GM18507 (cell line): Measurements from ENCODE around the gene HMG20A.

Source experiments
- DNase-seq: peaks from one replicate; pipeline ENCODE4 v3.0.0; 2011; ENCODE audit warnings: low read depth; ENCODE audit not compliant: insufficient read length; ENCODE audit errors: extremely low spot score
- FAIRE-seq: peaks from 2 replicates; lab custom pipeline; 2011; peaks lifted over from hg19 to GRCh38; lab: Jason Lieb, UNC

Gene HMG20A

DNA sequence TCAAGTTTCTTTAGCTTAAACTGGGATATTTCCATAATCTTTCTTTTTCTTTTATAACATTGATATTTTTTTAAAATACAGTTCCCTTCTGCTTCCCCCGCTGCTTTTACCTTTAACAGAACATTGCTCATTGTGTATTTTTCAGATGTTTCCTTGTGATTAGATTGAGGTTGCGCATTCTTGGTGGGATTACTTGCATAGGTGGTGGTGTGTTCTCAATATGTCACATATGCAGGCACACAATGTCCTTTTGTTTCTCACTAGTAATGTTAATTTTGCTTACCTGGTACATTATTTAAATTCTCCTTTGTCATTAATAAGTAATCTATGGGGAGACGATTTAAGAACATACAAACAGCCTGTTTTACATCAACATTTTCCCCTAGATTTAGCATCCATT is 48.2 kb downstream of the HMG20A start:
- DNase-seq (no peak), FAIRE-seq (no peak)

GRCh38 chr15:77470235-77470634 is 49.5 kb downstream of the HMG20A start:
- FAIRE-seq (no peak), DNase-seq (no peak)

DNA sequence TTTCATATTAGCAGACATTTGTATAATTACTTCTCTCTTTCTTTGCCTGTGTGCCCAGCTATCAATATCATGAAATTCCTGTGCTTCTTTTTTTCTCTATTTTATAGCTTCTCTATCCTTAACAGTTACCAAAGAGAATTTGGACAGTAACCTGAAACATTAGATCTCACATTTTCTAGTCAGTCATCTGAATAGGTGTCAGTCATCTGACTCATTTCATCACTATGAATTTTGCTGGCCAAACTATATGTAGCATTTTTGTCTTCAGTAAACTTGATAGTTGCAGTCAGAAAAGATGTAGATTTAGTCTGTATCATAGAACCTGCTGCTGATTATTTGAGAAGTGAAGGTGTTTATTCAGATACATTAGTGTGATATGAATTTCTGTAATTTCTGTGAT is 52.6 kb downstream of the HMG20A start:
- no peak for FAIRE-seq

GRCh38 chr15:77474310-77474988 is 53.8 kb downstream of the HMG20A start:
- DNase-seq (no peak), FAIRE-seq (no peak)

More for the DNA sequence above, 52.6 kb downstream of the HMG20A start:
- DNase-seq: no peak

DNA sequence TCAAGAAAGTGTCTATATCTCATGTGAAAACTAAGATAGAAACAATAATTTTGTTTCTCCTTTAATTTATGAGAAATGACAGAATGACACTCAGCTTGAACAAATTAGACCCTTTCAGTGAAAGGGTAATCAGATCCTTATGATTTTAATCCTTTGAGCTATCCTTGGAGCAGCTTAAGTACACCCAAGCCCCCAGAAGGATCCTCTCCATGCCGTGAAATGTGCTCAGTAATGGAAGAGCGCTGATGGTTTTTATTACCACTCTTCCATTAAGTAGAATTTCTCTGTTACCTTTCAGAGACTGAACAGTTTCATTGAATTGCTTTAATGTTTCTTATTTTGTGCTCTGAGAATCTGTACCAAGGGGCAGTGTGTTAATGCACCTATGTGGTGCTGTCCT is 54.3 kb downstream of the HMG20A start:
- FAIRE-seq (no peak), DNase-seq (no peak)

GRCh38 chr15:77475898-77476297 is 55.2 kb downstream of the HMG20A start:
- FAIRE-seq: no peak
- DNase-seq: no peak

DNA sequence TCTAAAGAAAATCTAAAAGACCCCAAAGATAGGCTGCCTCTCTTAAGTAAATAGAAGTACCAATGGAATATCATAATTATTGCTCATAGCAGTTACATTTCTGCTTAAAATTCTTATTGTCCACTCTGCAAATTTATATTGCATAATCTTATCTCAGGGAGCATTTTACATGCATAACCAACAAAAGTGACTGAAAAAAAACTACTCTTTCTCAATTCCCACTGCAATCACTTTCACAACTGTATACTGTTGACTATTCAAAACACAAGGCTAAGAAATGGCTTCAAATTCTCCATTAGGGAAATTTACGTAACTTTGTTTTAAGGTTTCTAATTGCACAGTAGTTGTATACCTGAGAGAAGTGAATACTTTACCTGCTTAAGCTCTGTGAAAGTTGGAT is 56.3 kb downstream of the HMG20A start:
- FAIRE-seq (no peak), DNase-seq (no peak)

GRCh38 chr15:77478051-77478450 is 57.4 kb downstream of the HMG20A start:
- FAIRE-seq (no peak), DNase-seq (no peak)

- no peak for DNase-seq
- FAIRE-seq: no peak
Observed at GRCh38 chr15:77479015-77479414, 58.3 kb downstream of the HMG20A start.

DNA sequence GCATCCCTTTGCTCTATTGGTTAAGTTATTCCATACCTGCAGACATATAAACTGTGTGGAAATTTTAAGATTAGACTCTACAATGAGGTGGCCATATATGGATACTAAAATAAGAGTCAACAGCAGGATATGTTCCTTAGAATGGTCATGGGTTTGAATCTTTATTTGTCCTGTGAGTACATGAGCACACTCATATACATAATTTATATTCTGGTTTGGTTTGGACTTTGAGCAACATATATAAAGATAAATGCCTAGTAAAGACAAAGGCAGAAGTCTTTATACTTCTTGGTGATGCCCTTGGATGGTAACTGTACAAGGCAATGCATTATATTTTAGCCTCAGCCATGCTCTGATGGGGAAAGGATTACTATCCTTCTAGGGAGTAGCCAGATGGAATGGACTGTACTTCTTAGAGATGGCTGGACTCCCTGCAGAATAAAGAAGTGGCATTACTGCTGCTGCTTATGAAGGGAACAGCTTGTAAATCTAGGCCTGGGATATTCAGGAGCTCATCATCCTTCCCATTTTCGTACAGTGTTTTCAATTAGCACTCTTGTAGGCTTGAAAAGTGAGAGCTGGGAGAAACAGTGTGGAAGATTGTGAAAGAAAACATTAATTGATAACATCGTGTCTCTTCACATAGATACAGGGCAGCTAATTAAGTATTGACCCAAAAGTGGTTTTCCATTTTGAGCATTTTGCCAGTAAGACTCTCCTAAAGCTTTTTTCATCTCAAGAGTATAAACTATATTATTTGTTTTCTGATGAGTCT is 60.4 kb downstream of the HMG20A start:
- DNase-seq (no peak), FAIRE-seq (no peak)

- FAIRE-seq: no peak
Observed at GRCh38 chr15:77481670-77482069, 61.0 kb downstream of the HMG20A start.

DNA sequence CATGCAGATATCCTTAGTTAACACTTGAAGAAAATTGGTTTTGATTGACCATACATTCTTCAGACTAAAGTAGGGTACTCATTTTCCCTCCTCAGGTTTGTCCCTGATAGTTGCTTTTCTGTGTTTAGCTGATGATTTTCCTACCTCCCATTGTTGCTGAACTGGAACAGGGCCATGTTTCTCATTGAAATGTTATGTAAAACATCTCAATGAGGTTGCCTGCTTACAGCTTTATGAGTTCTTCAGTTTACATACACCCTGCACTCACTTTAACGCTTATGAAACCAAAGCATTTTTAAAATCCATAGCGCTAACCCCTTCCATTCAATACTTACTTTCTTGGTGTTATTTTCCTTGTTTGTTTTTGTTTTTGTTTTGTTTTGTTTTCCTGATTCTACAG is 61.9 kb downstream of the HMG20A start:
- FAIRE-seq: no peak

More at GRCh38 chr15:77481670-77482069, 61.0 kb downstream of the HMG20A start:
- DNase-seq: no peak

DNA sequence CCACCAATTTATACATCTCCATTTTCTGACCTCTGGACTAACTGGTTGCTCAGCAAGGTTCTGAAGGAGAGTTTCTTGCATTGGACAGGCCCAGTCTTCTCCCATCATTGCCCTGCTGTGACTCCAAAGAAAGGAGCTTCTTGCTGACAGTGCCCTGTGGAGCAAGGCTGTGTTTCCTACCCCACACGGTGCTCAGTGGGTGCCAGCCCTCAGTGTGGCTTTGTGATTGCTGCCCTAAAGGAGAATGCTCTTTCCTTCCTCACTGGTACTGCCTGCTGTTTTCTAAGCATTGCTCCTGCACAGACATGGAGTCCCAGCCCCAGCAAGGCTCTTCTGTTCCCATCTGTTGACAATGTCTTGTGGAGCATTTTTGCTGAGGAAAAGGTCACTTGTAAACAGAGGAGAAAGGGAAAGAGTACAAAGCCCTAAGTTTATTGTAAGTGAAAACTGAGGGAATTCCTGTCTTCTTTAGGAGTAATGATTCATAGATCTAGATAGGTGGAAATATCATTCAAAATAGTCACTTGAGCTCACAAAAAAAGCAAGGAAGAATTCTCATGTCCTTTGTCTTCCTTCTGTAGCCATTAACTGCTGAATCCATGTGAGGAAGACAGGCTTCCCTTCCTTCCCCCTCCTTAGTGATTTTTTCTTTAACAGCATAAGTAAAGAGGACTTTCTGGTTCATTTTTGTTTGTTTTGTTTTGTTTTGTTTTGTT is 62.9 kb downstream of the HMG20A start:
- DNase-seq (no peak), FAIRE-seq (no peak)

More for the DNA sequence above, 61.9 kb downstream of the HMG20A start:
- no peak for DNase-seq

DNA sequence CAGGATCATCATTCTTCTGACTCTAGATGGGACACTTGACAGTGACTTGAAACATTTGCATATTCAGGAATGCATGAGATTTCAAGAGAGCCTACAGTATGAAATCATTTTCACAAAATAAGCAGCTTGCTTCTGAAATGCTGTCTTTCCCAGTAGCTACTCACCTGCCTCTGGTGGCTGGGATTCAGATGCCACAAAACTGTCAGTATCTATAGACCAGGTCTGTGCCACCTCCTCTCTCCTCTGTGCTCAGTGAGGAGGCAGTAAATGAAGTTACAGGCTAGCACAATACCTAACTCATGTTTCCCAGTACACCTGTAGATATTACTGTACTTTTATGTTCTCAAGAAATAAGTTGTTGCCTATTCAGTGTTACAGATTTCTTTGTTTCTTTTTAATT is 64.3 kb downstream of the HMG20A start:
- no peak for FAIRE-seq
- no peak for DNase-seq

- FAIRE-seq: no peak
- no peak for DNase-seq
Observed at GRCh38 chr15:77486542-77487468, 66.1 kb downstream of the HMG20A start.

- no peak for DNase-seq
- FAIRE-seq: no peak
Observed at GRCh38 chr15:77487469-77487842, 66.8 kb downstream of the HMG20A start.

DNA sequence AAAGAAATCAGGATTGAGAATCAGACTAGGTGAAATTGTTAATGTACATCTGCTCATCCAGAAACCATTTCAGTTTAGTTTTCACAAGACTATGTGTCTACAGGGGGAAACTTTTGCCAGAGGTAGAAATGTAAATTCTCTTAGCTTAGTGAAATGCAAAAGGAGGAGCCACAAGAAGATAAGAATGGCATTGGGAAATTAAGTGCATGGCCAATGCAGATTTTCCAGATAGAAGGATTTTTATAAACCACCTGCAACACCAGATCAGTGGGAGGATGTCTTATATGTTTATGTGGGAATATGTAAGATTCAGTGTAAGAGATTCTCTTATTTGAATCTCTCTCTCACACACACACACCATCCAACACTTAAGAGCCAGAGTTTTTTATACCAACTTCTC is 67.2 kb downstream of the HMG20A start:
- DNase-seq: no peak
- no peak for FAIRE-seq

DNA sequence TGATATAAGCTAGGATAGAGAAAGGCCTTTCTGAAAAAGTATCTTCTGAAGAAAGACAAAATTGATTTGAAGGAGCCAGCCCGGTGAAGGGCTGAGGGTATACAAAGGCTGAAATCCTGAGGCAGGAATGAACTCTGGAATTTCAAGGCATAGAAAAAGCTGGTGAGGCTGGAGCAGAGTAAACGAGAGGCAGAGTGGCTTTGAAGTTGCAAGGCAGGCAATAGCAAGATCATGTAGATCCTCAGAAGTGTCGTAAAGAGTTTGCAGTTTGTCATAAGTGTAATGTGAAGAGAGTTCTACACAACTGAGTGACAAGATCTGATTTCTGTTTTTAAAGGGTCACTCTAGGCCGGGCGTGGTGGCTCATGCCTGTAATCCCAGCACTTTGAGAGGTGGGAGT is 69.0 kb downstream of the HMG20A start:
- DNase-seq: no peak
- FAIRE-seq: no peak

GRCh38 chr15:77493324-77493907 is 72.7 kb downstream of the HMG20A start:
- peak; percentile 56 for FAIRE-seq

More at GRCh38 chr15:77493324-77493907, 72.7 kb downstream of the HMG20A start:
- DNase-seq: no peak
